GM20000 (cell line): ENCODE data around the gene CFAP107.

ENCODE experiments used
- DNase-seq: peaks from one replicate; pipeline ENCODE4 v3.0.0; 2012; ENCODE audit warnings: low spot score
- CTCF ChIP-seq: IDR thresholded peaks from 2 replicates; pipeline ENCODE4 v1.5.1; 2012; ENCODE audit warnings: mild to moderate bottlenecking, control low read depth; ENCODE audit errors: extremely low read depth, missing control alignments

CFAP107 gene

GRCh38 chr1:12745126-12745991 lies 641 bp upstream of the CFAP107 start:
- no peak for DNase-seq
- TF ChIP-seq CTCF: no peak

- DNase-seq: no peak
- no peak for TF ChIP-seq CTCF
Observed at GRCh38 chr1:12748778-12749355, 2.9 kb downstream of the CFAP107 start.

GRCh38 chr1:12754738-12755137 lies 8.7 kb downstream of the CFAP107 start:
- TF ChIP-seq CTCF: no peak

DNA sequence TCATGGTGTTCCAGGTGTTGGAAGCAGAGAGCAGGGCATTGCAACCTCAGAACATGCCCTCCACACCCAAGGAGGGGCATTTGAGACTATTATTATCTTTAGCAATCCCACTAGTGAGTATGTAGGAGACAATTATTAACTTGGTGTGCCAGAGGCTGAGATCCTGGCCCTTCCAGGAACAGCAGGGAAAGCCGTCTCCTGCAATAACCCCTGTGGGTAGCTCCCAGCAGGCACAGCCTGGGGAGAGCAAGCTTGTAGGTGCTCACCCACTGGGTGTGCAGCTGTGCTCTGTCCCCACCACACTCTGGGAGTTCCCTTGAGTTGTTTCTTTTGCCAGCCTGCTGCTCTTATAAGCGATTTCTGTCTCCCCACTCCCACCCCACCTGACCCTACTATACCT lies 10.3 kb downstream of the CFAP107 start:
- TF ChIP-seq CTCF: no peak
- no peak for DNase-seq

More at GRCh38 chr1:12754738-12755137, 8.7 kb downstream of the CFAP107 start:
- no peak for DNase-seq

DNA sequence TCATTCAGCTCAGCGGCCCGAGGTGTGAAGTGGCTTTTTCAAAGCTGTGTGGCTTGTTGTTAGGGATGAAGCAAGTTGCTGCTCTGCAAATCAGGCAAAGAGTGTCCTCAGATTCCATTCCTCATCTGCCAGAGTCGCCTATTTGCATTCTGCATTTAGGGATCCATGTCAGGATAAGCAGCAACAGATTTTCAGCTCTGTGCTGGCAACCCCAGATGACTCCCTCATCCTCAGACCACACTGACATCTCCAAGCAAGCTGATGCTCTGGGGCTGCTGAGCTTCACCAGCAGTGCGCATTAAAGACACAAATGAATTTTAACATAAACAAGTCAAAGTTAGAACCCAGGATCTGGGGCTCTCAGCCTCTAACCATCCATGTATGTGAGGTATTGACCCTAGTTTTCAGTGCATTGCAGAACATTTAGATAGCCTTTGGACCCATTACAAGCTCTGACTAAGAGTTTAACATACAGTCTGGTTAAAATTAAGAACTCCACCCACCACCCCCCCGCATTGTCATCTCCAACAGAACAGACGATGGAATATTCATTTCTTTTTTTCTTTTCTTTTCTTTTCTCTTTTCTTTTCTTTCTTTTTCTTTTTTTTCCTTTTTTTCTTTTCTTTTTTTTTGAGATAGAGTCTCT lies 10.9 kb downstream of the CFAP107 start:
- no peak for TF ChIP-seq CTCF
- DNase-seq: no peak

DNA sequence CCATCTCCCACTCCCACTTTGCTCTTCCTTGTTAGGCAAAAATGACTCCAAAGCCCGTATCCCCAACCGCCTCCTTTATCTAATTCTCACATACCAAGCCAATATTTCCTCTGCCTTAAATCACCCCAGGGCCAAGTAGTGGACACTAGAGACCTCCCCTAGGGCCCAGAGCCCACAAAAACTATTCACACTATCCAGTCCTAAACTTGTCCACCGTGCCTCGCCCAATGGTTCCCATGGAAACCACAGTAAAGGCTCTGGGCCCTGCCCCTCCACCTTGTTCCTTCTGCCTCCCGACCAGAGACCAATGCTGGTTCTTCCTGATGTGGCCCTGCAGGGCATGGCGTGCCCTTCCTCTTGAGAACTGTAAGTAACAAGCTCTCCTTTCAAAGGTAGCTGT lies 11.8 kb downstream of the CFAP107 start:
- no peak for DNase-seq
- no peak for TF ChIP-seq CTCF

GRCh38 chr1:12760256-12760795 lies 14.3 kb downstream of the CFAP107 start:
- DNase-seq: no peak

More at GRCh38 chr1:12760256-12760795, 14.3 kb downstream of the CFAP107 start:
- TF ChIP-seq CTCF: no peak
